Measurements from ENCODE around the gene LSAMP.

GRCh38 chr3:116354382-116354781 lies 90.9 kb downstream of the LSAMP start:
- TF ChIP-seq CTCF (IDR thresholded peaks at IDR 0.05) (no peak), EZH2 (IDR thresholded peaks at IDR 0.05) (no peak)

Data from neural progenitor cell (in vitro differentiated cells).